Glutamatergic neuron (in vitro differentiated cells): Measurements from ENCODE around the gene OR3A1. TPM values are rescaled to one million over a fixed set of nuclear protein-coding genes. Genes with fewer than 3 reads are reported as not detected.
"Not testable (repeated sequence)": the region's sequence is repeated elsewhere in the genome, so short reads cannot be mapped to it uniquely, and the experiment has no call there.

Experiments
- DNase-seq: peaks from one replicate; pipeline ENCODE4 v3.0.0; 2022
- H3K27ac Mint-ChIP-seq: one replicate; pipeline ENCODE4 v1.8.0; 2020; ENCODE audit warnings: mild to moderate bottlenecking, mixed read lengths, inconsistent platforms; ENCODE audit not compliant: unreplicated experiment
- H3K27me3 Mint-ChIP-seq: one replicate; pipeline ENCODE4 v1.8.0; 2020; ENCODE audit warnings: mild to moderate bottlenecking, moderate library complexity, mixed read lengths, inconsistent platforms; ENCODE audit not compliant: unreplicated experiment
- H3K36me3 Mint-ChIP-seq: one replicate; pipeline ENCODE4 v1.8.0; 2020; ENCODE audit warnings: mild to moderate bottlenecking, mixed read lengths, inconsistent platforms; ENCODE audit not compliant: unreplicated experiment
- H3K4me1 Mint-ChIP-seq: one replicate; pipeline ENCODE4 v1.8.0; 2020; ENCODE audit warnings: mild to moderate bottlenecking, low read depth, mixed read lengths, inconsistent platforms; ENCODE audit not compliant: unreplicated experiment
- H3K4me3 Mint-ChIP-seq: one replicate; pipeline ENCODE4 v1.8.0; 2020; ENCODE audit warnings: mild to moderate bottlenecking, mixed read lengths, inconsistent platforms; ENCODE audit not compliant: unreplicated experiment
- H3K9me3 Mint-ChIP-seq: one replicate; pipeline ENCODE4 v1.8.0; 2020; ENCODE audit warnings: mild to moderate bottlenecking, moderate library complexity, mixed read lengths, inconsistent platforms; ENCODE audit not compliant: unreplicated experiment
- total RNA-seq: library from RNA; stranded (reverse); fragmentation: NEBNext Ultra II Directional; extraction: Animal tissue kit (Norgen Biotek cat#: 25700); gene quantifications from one replicate; pipeline ENCODE4 v1.2.1, GENCODE V29; 2021; ENCODE audit not compliant: unreplicated experiment
- TF ChIP-seq, protein P1 (sequence below): fragments of 200-600 bp; sonication (generic); IDR thresholded peaks from one replicate; pipeline ENCODE4 v1.5.0; 2021; ENCODE audit not compliant: partially characterized antibody, unreplicated experiment

Gene OR3A1
- total RNA-seq, 1 donor from 2014 or later = 0.59 TPM

GRCh38 chr17:3260600-3260999 lies 37.6 kb downstream of the OR3A1 start:
- H3K36me3 Mint-ChIP-seq = no peaks in the 10 kb centered on the region

GRCh38 chr17:3260163-3260562 lies 38.0 kb downstream of the OR3A1 start:
- Mint-ChIP-seq H3K4me3 (no peak overlapping the region), H3K27me3 (peaks cover 4% of the 10 kb centered on the region)
- DNase-seq = no peak

More at GRCh38 chr17:3260600-3260999, 37.6 kb downstream of the OR3A1 start:
- Mint-ChIP-seq H3K4me3 (no peak overlapping the region), H3K4me1 (no peaks in the 10 kb centered on the region), H3K27me3 (peaks cover 4% of the 10 kb centered on the region), H3K9me3 (no peaks in the 10 kb centered on the region), H3K27ac (no peak overlapping the region)
- TF ChIP-seq, protein P1, sequence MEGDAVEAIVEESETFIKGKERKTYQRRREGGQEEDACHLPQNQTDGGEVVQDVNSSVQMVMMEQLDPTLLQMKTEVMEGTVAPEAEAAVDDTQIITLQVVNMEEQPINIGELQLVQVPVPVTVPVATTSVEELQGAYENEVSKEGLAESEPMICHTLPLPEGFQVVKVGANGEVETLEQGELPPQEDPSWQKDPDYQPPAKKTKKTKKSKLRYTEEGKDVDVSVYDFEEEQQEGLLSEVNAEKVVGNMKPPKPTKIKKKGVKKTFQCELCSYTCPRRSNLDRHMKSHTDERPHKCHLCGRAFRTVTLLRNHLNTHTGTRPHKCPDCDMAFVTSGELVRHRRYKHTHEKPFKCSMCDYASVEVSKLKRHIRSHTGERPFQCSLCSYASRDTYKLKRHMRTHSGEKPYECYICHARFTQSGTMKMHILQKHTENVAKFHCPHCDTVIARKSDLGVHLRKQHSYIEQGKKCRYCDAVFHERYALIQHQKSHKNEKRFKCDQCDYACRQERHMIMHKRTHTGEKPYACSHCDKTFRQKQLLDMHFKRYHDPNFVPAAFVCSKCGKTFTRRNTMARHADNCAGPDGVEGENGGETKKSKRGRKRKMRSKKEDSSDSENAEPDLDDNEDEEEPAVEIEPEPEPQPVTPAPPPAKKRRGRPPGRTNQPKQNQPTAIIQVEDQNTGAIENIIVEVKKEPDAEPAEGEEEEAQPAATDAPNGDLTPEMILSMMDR = no peak
- DNase-seq = no peak

GRCh38 chr17:3256575-3256974 lies 41.6 kb downstream of the OR3A1 start:
- H3K27ac Mint-ChIP-seq = no peak overlapping the region
- H3K27me3 Mint-ChIP-seq = peaks cover 2% of the 10 kb centered on the region
- no peak overlapping the region for H3K4me3 Mint-ChIP-seq
- no peaks in the 10 kb centered on the region for H3K9me3 Mint-ChIP-seq
- TF ChIP-seq, protein P1 = no peak
- H3K36me3 Mint-ChIP-seq = no peaks in the 10 kb centered on the region
- H3K4me1 Mint-ChIP-seq = no peaks in the 10 kb centered on the region
- no peak for DNase-seq

More at GRCh38 chr17:3260163-3260562, 38.0 kb downstream of the OR3A1 start:
- no peaks in the 10 kb centered on the region for H3K9me3 Mint-ChIP-seq
- no peak overlapping the region for H3K27ac Mint-ChIP-seq
- TF ChIP-seq, protein P1 = no peak
- no peaks in the 10 kb centered on the region for H3K36me3 Mint-ChIP-seq
- H3K4me1 Mint-ChIP-seq = no peaks in the 10 kb centered on the region

DNA sequence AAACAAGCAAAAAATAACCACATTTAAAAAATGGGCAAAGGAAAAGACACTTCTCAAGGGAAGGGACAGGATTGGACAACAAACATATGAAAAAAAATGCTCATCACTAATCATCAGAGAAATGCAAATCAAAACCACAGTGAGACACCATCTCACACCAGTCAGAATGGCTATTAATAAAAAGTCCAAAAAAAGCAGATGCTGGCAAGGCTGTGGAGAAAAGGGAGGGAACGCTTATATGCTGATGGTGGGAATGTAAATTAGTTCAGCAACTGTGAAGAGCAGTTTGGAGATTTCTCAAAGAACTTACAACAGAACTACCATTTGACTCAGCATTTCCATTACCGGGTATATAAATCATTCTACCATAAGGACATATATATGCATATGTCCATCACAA lies 49.1 kb downstream of the OR3A1 start:
- not testable (repeated sequence) for H3K27ac Mint-ChIP-seq, H3K27me3 Mint-ChIP-seq, H3K4me1 Mint-ChIP-seq, H3K9me3 Mint-ChIP-seq, H3K4me3 Mint-ChIP-seq, H3K36me3 Mint-ChIP-seq, DNase-seq

- H3K27me3 Mint-ChIP-seq, H3K27ac Mint-ChIP-seq, H3K4me3 Mint-ChIP-seq, H3K9me3 Mint-ChIP-seq, H3K4me1 Mint-ChIP-seq, H3K36me3 Mint-ChIP-seq, DNase-seq: not testable (repeated sequence)
Observed at GRCh38 chr17:3244841-3245240, 53.3 kb downstream of the OR3A1 start.

DNA sequence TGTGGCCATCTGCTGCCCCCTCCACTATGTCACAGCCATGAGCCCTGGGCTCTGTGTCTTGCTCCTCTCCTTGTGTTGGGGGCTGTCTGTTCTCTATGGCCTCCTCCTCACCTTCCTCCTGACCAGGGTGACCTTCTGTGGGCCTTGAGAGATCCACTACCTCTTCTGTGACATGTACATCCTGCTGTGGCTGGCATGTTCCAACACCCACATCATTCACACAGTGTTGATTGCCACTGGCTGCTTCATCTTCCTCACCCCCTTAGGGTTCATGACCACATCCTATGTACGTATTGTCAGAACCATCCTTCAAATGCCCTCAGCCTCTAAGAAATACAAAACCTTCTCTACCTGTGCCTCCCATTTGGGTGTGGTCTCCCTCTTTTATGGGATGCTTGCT lies 57.1 kb downstream of the OR3A1 start:
- not testable (repeated sequence) for H3K27ac Mint-ChIP-seq, H3K27me3 Mint-ChIP-seq, H3K36me3 Mint-ChIP-seq, DNase-seq, H3K9me3 Mint-ChIP-seq, H3K4me3 Mint-ChIP-seq, H3K4me1 Mint-ChIP-seq

Other genes starting within 250 kb of the OR3A1 start
- not detected for gene OR1D5, start 234.8 kb downstream of the OR3A1 start, total RNA-seq
- not detected for gene OR1D2, start 193.9 kb downstream of the OR3A1 start, total RNA-seq
- not detected for gene OR1G1, start 170.8 kb downstream of the OR3A1 start, total RNA-seq
- not detected for gene OR1A2, start 100.8 kb downstream of the OR3A1 start, total RNA-seq
- not detected for gene OR1A1, start 90.7 kb downstream of the OR3A1 start, total RNA-seq
- 2.6 TPM for gene OR3A2, start 87.9 kb upstream of the OR3A1 start, total RNA-seq
- gene OR1E1, start 100.0 kb upstream of the OR3A1 start, total RNA-seq = not detected
- gene OR3A3, start 113.0 kb upstream of the OR3A1 start, total RNA-seq = not detected
- gene OR1E2, start 135.5 kb upstream of the OR3A1 start, total RNA-seq = not detected
- not detected for gene SPATA22, start 173.5 kb upstream of the OR3A1 start, total RNA-seq
- not detected for gene ASPA, start 177.6 kb upstream of the OR3A1 start, total RNA-seq